ENCODE data around the gene HPCA.

Gene HPCA

DNA sequence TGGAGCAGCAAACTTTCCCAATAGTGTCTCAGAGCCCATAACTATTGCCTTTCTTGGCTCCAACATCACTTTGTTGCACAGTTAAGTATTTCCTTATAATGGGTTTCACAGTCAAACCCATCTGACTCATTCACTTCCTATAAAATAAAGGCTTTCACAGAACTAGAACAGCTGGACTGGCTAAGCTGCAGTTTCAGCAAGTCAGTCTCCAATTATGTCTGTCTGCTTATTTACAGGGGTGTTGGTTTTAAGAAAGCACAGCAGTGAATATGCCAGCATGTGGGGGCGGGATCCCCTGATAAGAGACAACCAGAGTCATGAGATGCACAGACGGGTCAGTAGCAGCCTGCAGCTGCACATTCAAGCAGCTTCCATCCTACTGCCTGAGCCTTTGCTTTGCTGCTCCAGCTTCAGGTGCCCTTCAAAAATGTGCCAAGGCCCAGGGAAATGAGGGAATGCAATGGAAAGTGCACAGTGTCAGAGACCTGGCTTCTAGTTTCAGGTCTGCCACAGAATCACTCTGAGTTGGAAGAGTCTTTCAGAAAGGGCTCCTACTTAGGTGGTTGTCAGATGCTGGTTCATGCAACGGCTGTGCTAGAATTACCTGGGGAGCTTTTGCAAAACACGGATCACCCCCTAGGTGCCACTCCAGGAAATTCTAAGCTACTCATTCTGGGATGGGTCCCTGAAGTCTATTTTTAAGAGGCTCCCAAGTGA, 53.5 kb downstream of the HPCA start:
- DNase-seq: no peak

GRCh38 chr1:32944180-32944579, 57.9 kb downstream of the HPCA start:
- no peak for DNase-seq

All from stimulated activated CD4-positive, alpha-beta T cell treated with anti-CD3 and anti-CD28 coated beads, Interleukin-12 subunit alpha, Interleukin-12 subunit beta, amount 100 ng/mL, for 4 hours (primary cell).